ENCODE data around the gene ZFY.

Gene ZFY

GRCh38 chrY:2934861-2935715, at the start of gene ZFY:
TSS of gene ZFY (plus strand) at chrY:2935381. CDS start at chrY:2953937, 18,556 bp downstream.
- H3K4me3 ChIP-seq (ENCODE audit: low read depth, low read length): no peak within 1 kb of the TSS
- TF ChIP-seq CTCF (IDR thresholded peaks at IDR 0.05; ENCODE audit: low read depth, low read length): no peak

DNA sequence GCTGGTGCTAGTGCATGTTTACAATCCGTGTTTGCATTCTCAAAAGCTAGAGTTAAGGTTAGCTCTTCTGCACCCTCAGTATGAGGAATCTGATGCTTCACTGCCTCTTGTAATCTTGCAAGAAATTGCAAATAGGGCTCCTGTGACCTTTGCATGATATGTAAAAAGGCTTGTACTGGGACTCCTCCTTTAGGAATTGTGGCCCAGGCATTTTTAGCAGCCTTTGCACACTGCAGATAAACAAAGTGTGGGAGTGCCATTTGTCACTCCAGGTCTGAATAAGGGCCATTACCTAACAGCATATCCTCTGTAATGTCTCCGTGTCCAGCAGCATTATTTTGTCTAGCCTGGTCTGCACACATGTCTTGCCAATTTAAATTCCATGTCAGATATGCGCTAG, 49.3 kb upstream of the ZFY start:
- TF ChIP-seq CTCF (IDR thresholded peaks at IDR 0.05; ENCODE audit: low read depth, low read length): no peak
- no peak overlapping the region for H3K4me3 ChIP-seq (ENCODE audit: low read depth, low read length)

DNA sequence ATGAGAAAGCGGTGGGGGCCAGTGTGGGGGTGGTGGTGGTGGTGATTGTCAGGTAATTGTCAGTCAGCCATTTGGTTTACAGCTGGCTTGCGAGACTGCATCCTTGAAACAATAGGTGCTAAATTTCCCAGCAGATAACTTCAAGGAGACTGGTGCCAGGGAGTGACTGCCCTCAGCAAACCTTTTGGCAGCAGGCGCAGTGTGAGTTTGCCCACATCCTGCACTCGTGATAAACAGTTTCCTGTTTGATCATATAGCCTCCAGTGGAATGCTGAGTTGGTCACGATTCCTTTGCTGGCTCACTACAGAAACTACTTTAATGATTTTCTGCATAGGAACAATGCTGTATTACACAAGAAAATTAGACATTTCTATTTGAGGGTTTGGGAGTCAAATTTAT, 47.8 kb upstream of the ZFY start:
- no peak for TF ChIP-seq CTCF (IDR thresholded peaks at IDR 0.05; ENCODE audit: low read depth, low read length)
- no peak overlapping the region for H3K4me3 ChIP-seq (ENCODE audit: low read depth, low read length)

- H3K4me3 ChIP-seq (ENCODE audit: low read depth, low read length): no peak overlapping the region
- no peak for TF ChIP-seq CTCF (IDR thresholded peaks at IDR 0.05; ENCODE audit: low read depth, low read length)
Observed at GRCh38 chrY:2887955-2888354, 47.2 kb upstream of the ZFY start.

GRCh38 chrY:2893471-2893870, 41.7 kb upstream of the ZFY start:
- no peak for TF ChIP-seq CTCF (IDR thresholded peaks at IDR 0.05; ENCODE audit: low read depth, low read length)
- H3K4me3 ChIP-seq (ENCODE audit: low read depth, low read length): no peak overlapping the region

GRCh38 chrY:2896050-2896449, 39.1 kb upstream of the ZFY start:
- no peak for TF ChIP-seq CTCF (IDR thresholded peaks at IDR 0.05; ENCODE audit: low read depth, low read length)
- H3K4me3 ChIP-seq (ENCODE audit: low read depth, low read length): no peak overlapping the region

GRCh38 chrY:2907356-2907755, 27.8 kb upstream of the ZFY start:
- no peak overlapping the region for H3K4me3 ChIP-seq (ENCODE audit: low read depth, low read length)
- TF ChIP-seq CTCF (IDR thresholded peaks at IDR 0.05; ENCODE audit: low read depth, low read length): no peak
